Skin epidermis (tissue), 12 donors: ENCODE measurements around the gene PSD.
"Not testable (repeated sequence)": the region's sequence is repeated elsewhere in the genome, so short reads cannot be mapped to it uniquely, and the experiment has no call there.

Experiments
- H3K27ac ChIP-seq, 21 experiments: fragments of 200-600 bp; sonication (generic) in 11 of 21; one replicate each; pipeline ENCODE4 v1.5.0; 2020; ENCODE audit warnings: mild to moderate bottlenecking in 3 of 21, inconsistent platforms in 2 of 21, moderate library complexity in 2 of 21
- H3K4me3 ChIP-seq, 7 experiments: fragments of 200-600 bp; sonication (generic) in 2 of 7; one replicate each; pipeline ENCODE4 v1.5.0; 2020; ENCODE audit warnings: inconsistent platforms in 2 of 7, mild to moderate bottlenecking in 2 of 7, moderate library complexity in 1 of 7

PSD gene

GRCh38 chr10:102418622-102419268 lies at the start of gene PSD:
Gene PSD, minus strand, starts transcription at chr10:102418785. Its CDS starts 1,747 bp downstream, at chr10:102417038.
- Histone ChIP-seq H3K27ac (no peak within 1 kb of the TSS), H3K4me3 (peak within 1 kb of the TSS; percentile 72 to 89 (median 74))

GRCh38 chr10:102467971-102468438 lies 49.4 kb upstream of the PSD start:
- Histone ChIP-seq H3K27ac (peak overlapping the region in 1 of 21 experiments; percentile 37), H3K4me3 (no peak overlapping the region)

- no peak overlapping the region for H3K4me3 ChIP-seq
Measured at GRCh38 chr10:102467318-102467717, 48.7 kb upstream of the PSD start.

GRCh38 chr10:102465466-102465865 lies 46.9 kb upstream of the PSD start:
- Histone ChIP-seq H3K4me3 (no peak overlapping the region), H3K27ac (no peak overlapping the region)

More at GRCh38 chr10:102467318-102467717, 48.7 kb upstream of the PSD start:
- peak overlapping the region in 1 of 21 experiments; percentile 37 for H3K27ac ChIP-seq

- Histone ChIP-seq H3K4me3 (no peak overlapping the region), H3K27ac (no peak overlapping the region)
Measured at GRCh38 chr10:102463983-102464382, 45.4 kb upstream of the PSD start.

GRCh38 chr10:102462512-102463054 lies 44.0 kb upstream of the PSD start:
- peak overlapping the region in 1 of 7 experiments; percentile 1 for H3K4me3 ChIP-seq
- peak overlapping the region in 3 of 21 experiments; percentile 21 to 39 (median 33) for H3K27ac ChIP-seq

GRCh38 chr10:102461187-102462054 lies 42.8 kb upstream of the PSD start:
- H3K27ac ChIP-seq, result peak overlapping the region in 17 of 21 experiments; percentile 18 to 77 (median 55)
- peak overlapping the region; percentile 37 to 53 (median 45) for H3K4me3 ChIP-seq

- Histone ChIP-seq H3K27ac (peak overlapping the region in 11 of 21 experiments; percentile 8 to 77 (median 28)), H3K4me3 (peak overlapping the region; percentile 37 to 53 (median 45))
Measured at GRCh38 chr10:102460836-102461186, 42.2 kb upstream of the PSD start.

- Histone ChIP-seq H3K4me3 (no peak overlapping the region), H3K27ac (no peak overlapping the region)
Measured at GRCh38 chr10:102458656-102459055, 40.1 kb upstream of the PSD start.

GRCh38 chr10:102457591-102458150 lies 39.1 kb upstream of the PSD start:
- no peak overlapping the region for H3K27ac ChIP-seq

GRCh38 chr10:102455893-102456471 lies 37.4 kb upstream of the PSD start:
- peak overlapping the region in 4 of 21 experiments; percentile 19 to 41 (median 27) for H3K27ac ChIP-seq
- H3K4me3 ChIP-seq, result no peak overlapping the region

More at GRCh38 chr10:102457591-102458150, 39.1 kb upstream of the PSD start:
- no peak overlapping the region for H3K4me3 ChIP-seq

- H3K4me3 ChIP-seq, result not testable (repeated sequence)
- H3K27ac ChIP-seq, result peak overlapping the region in 2 of 21 experiments; percentile 33 to 41
Measured at GRCh38 chr10:102454662-102455487, 36.3 kb upstream of the PSD start.

- H3K4me3 ChIP-seq, result no peak overlapping the region
- H3K27ac ChIP-seq, result peak overlapping the region in 4 of 21 experiments; percentile 15 to 54 (median 36)
Measured at GRCh38 chr10:102453502-102453901, 34.9 kb upstream of the PSD start.

GRCh38 chr10:102452672-102453340 lies 34.2 kb upstream of the PSD start:
- peak overlapping the region in 3 of 21 experiments; percentile 15 to 46 (median 39) for H3K27ac ChIP-seq

GRCh38 chr10:102451105-102451969 lies 32.8 kb upstream of the PSD start, which contains the start of gene C10orf95:
Gene C10orf95, minus strand, starts transcription at chr10:102451543. Its CDS starts 450 bp downstream, at chr10:102451093.
- Histone ChIP-seq H3K4me3 (peak within 1 kb of the TSS; percentile 57 to 89 (median 79)), H3K27ac (peak within 1 kb of the TSS; percentile 47 to 98 (median 88))

More at GRCh38 chr10:102452672-102453340, 34.2 kb upstream of the PSD start:
- no peak overlapping the region for H3K4me3 ChIP-seq

GRCh38 chr10:102450374-102451104 lies 32.0 kb upstream of the PSD start:
- Histone ChIP-seq H3K27ac (peak overlapping the region; percentile 47 to 98 (median 88)), H3K4me3 (peak overlapping the region; percentile 57 to 89 (median 79))
